Endothelial cell of umbilical vein (primary cell): ENCODE measurements around the gene APOLD1.

ENCODE experiments used
- EZH2 ChIP-seq: IDR thresholded peaks from 2 replicates; pipeline ENCODE4 v1.6.1; 2012; ENCODE audit warnings: borderline replicate concordance, low read depth, mild to moderate bottlenecking, moderate library complexity, low read length, inconsistent platforms; ENCODE audit not compliant: severe bottlenecking
- FOS ChIP-seq: IDR thresholded peaks from 2 replicates; pipeline ENCODE4 v1.6.1; 2011; ENCODE audit warnings: mild to moderate bottlenecking, low read length, moderate library complexity, borderline replicate concordance; ENCODE audit not compliant: insufficient read depth
- GATA2 ChIP-seq: IDR thresholded peaks from 2 replicates; pipeline ENCODE4 v1.7.0; 2011; ENCODE audit warnings: low read depth, mild to moderate bottlenecking, moderate library complexity, mixed read lengths, low read length; ENCODE audit not compliant: insufficient read length, insufficient read depth
- JUN ChIP-seq: IDR thresholded peaks from 2 replicates; pipeline ENCODE4 v1.6.1; 2011; ENCODE audit warnings: borderline replicate concordance, low read depth; ENCODE audit not compliant: insufficient read length, insufficient read depth
- MAX ChIP-seq: IDR thresholded peaks from 2 replicates; pipeline ENCODE4 v1.6.1; 2011; ENCODE audit not compliant: insufficient read depth, insufficient read length
- MYC ChIP-seq: IDR thresholded peaks from one replicate; pipeline ENCODE4 v1.6.1; 2011; ENCODE audit warnings: mild to moderate bottlenecking, low read depth, low read length
- POLR2A ChIP-seq: IDR thresholded peaks from 2 replicates; pipeline ENCODE4 v1.6.1; 2012; ENCODE audit warnings: low read depth, mild to moderate bottlenecking, control low read depth, low read length
- POLR2AphosphoS5 ChIP-seq: IDR thresholded peaks from 2 replicates; pipeline ENCODE4 v1.6.1; 2012; ENCODE audit warnings: low read depth, mild to moderate bottlenecking, control low read depth, low read length, moderate library complexity; ENCODE audit not compliant: insufficient read depth
- TF ChIP-seq, protein P1 (sequence below), 2 donors: IDR thresholded peaks; 1 replicate in 1 of 2; 2 replicates in 1 of 2; pipeline ENCODE4 v1.5.1; 2011; ENCODE audit warnings: low read length in 2 of 2, mild to moderate bottlenecking in 2 of 2, moderate library complexity in 2 of 2, control low read depth in 1 of 2, inconsistent platforms in 1 of 2, low read depth in 1 of 2; ENCODE audit not compliant: insufficient read depth in 1 of 2; ENCODE audit errors: extremely low read depth in 1 of 2

GRCh38 chr12:12812174-12812573 lies 26.7 kb downstream of the APOLD1 start:
- TF ChIP-seq POLR2A (no peak), POLR2AphosphoS5 (no peak), MYC (no peak), MAX (no peak), EZH2 (no peak), JUN (no peak), FOS (no peak), GATA2 (no peak)
- TF ChIP-seq, protein P1, sequence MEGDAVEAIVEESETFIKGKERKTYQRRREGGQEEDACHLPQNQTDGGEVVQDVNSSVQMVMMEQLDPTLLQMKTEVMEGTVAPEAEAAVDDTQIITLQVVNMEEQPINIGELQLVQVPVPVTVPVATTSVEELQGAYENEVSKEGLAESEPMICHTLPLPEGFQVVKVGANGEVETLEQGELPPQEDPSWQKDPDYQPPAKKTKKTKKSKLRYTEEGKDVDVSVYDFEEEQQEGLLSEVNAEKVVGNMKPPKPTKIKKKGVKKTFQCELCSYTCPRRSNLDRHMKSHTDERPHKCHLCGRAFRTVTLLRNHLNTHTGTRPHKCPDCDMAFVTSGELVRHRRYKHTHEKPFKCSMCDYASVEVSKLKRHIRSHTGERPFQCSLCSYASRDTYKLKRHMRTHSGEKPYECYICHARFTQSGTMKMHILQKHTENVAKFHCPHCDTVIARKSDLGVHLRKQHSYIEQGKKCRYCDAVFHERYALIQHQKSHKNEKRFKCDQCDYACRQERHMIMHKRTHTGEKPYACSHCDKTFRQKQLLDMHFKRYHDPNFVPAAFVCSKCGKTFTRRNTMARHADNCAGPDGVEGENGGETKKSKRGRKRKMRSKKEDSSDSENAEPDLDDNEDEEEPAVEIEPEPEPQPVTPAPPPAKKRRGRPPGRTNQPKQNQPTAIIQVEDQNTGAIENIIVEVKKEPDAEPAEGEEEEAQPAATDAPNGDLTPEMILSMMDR (IDR thresholded peaks at IDR 0.05; ENCODE audit: extremely low read depth in 1 of 2, insufficient read depth in 1 of 2, low read depth in 1 of 2, low read length in 2 of 2) = no peak
